ENCODE measurements around the gene DLL4.
A peak's percentile ranks its signal among the peaks of the same experiment; 100 is the strongest.

Gene DLL4

DNA sequence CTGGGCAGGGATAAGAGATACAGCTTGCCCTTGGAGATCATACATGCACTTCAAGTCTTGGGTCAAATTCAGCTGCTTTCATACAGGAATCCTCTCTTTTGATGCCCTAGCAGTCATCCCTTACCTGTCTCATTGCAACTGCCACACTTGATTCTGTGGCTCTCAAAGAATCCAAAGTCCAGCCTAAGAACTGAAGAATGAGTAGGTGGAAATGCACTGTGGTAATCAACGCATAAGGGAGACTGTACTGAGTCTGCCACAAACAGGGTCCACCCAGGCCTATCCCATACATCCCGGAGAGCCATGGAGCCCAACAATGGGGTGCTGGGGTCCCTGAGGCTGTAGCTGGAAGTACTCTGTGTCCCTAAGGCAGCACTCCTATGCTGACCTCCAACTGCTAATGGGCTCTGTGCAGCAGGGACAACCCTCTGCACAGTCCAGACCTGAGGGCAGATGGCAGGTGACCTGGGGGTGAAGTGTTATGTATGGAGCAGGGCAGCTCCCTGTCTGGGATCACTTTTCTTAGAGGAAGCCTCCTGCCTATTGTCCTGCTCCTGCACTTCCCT lies 36.6 kb upstream of the DLL4 start:
- DNase-seq (ENCODE audit: extremely low read depth, low read depth) = no peak
- TF ChIP-seq, protein P1, sequence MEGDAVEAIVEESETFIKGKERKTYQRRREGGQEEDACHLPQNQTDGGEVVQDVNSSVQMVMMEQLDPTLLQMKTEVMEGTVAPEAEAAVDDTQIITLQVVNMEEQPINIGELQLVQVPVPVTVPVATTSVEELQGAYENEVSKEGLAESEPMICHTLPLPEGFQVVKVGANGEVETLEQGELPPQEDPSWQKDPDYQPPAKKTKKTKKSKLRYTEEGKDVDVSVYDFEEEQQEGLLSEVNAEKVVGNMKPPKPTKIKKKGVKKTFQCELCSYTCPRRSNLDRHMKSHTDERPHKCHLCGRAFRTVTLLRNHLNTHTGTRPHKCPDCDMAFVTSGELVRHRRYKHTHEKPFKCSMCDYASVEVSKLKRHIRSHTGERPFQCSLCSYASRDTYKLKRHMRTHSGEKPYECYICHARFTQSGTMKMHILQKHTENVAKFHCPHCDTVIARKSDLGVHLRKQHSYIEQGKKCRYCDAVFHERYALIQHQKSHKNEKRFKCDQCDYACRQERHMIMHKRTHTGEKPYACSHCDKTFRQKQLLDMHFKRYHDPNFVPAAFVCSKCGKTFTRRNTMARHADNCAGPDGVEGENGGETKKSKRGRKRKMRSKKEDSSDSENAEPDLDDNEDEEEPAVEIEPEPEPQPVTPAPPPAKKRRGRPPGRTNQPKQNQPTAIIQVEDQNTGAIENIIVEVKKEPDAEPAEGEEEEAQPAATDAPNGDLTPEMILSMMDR (IDR thresholded peaks at IDR 0.05; ENCODE audit: low read depth, low read length) = no peak

DNA sequence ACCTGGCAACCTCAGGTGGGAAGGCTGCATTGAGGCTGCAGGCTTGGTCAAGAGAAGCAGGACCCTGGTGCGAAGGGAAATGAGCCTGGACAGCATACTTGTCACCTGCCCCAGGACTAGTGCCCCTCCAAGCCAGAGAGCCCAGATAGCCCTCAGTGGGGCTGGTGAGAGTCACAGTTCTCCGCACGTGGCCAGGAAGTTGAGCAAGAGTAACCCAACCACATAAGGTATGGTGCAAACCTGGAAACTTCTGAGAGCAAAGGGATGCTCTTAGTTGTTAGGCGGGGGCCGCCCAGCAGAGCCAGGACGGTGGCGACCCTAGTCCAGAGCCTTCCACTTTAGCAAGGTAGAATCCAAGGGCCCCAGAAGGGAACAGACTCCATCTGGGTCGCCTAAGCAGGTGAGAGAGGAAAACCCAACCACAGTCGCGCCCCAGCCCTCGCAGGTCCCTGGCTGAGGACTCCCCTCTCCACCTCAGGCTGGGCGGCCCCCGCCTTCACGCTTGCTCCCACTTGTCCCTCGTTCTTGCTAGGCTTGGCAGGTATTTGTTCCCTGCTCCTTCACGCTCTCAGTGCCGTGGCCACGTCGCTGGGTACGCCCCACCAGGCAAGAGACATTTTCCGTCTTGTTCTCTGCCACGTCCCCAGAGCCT lies 36.0 kb upstream of the DLL4 start:
- TF ChIP-seq, protein P1 (IDR thresholded peaks at IDR 0.05; ENCODE audit: low read depth, low read length) = no peak
- no peak for DNase-seq (ENCODE audit: extremely low read depth, low read depth)

DNA sequence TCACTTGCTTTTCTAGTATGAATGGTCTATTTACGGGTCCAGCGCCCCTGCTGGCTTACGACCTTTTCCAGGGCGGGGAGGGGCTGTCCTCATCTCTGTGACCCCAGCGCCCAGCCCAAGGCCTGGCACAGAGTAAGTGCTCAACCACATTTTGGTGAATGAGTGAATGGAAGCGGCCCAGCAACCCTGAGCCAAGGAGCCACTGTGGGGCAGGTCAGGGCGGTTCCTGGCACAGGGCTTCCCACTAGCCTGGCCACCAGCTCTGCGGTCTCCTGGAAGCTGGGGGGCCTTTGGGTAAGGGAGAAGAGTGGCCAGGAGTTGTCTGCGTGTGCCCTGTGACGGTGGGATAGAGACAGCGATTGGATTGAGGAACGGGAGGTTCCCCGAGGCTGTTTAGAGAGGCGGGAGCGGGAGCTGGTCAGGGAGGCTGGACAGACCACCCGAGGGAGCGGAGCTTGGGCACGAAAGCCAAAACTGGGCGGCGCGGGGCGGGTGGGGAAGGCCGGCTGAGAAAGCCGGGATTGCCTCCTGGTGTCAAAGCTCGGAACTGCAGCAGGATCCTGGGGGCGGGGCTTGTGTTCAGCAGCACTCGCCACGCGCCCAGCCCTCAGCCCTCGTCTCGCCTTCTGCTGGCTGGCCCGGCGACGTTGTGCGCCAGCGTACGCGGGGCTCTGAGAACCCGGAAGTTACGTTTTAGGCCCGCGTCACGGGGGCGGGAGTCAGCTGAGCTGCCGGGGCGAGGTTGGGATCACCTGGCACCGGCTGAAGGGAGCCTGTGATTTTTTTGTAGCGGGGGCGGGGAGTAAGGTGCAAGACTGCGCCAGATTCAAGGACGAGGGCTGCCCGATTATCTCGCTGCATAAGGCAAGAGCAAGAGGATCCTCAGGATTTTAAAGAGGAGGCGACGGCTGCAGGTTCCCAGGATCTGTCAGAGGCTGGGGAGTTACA lies 35.1 kb upstream of the DLL4 start, which contains the start of gene VPS18:
TSS of gene VPS18 (plus strand) at position 718 of the 948 bp plus-strand sequence. CDS start 319 bp downstream, outside the sequence.
- TF ChIP-seq, protein P1 (IDR thresholded peaks at IDR 0.05; ENCODE audit: low read depth, low read length) = peak; percentile 78
- DNase-seq (ENCODE audit: extremely low read depth, low read depth) = peak; percentile 94

DNA sequence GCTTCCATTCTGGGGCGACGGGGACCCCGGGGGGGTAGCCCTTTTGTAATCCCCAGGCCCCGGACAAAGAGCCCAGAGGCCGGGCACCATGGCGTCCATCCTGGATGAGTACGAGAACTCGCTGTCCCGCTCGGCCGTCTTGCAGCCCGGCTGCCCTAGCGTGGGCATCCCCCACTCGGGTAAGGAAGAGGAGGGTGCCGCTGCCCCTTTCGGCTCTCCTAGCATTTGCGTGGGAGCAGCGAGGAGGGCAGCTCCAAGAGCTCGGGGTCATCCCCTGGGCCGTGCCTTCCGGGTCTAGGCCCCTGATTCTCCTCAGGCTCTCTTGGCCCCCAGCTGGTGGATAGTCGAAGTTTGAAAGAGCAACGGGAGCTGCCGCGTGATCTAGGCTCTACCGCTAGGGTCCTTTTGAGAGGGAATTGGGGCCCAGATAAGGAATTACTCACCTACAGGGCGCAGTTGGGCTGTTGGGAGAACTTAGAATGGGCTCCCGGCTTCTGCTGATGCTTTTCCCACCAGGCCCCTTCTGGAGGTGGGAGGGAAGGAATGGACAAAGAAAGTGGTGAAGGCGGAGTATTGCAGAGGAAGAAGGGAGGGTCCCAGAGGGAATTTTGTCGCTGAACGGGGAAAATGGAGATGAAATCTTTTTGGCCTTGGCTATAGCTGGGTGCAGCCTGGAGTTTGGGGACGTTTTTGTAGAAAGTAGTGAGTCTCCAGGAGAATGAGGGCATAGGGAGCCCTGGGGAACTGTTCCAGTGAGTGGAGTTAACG lies 34.3 kb upstream of the DLL4 start:
- TF ChIP-seq, protein P1 (IDR thresholded peaks at IDR 0.05; ENCODE audit: low read depth, low read length) = peak; percentile 45
- DNase-seq (ENCODE audit: extremely low read depth, low read depth) = no peak

DNA sequence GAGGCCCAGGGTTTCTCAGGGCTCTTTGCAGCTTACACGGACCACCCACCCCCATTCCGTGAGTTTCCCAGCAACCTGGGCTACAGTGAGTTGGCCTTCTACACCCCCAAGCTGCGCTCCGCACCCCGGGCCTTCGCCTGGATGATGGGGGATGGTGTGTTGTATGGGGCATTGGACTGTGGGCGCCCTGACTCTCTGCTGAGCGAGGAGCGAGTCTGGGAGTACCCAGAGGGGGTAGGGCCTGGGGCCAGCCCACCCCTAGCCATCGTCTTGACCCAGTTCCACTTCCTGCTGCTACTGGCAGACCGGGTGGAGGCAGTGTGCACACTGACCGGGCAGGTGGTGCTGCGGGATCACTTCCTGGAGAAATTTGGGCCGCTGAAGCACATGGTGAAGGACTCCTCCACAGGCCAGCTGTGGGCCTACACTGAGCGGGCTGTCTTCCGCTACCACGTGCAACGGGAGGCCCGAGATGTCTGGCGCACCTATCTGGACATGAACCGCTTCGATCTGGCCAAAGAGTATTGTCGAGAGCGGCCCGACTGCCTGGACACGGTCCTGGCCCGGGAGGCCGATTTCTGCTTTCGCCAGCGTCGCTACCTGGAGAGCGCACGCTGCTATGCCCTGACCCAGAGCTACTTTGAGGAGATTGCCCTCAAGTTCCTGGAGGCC lies 29.5 kb upstream of the DLL4 start:
- TF ChIP-seq, protein P1 (IDR thresholded peaks at IDR 0.05; ENCODE audit: low read depth, low read length) = no peak
- DNase-seq (ENCODE audit: extremely low read depth, low read depth) = no peak

DNA sequence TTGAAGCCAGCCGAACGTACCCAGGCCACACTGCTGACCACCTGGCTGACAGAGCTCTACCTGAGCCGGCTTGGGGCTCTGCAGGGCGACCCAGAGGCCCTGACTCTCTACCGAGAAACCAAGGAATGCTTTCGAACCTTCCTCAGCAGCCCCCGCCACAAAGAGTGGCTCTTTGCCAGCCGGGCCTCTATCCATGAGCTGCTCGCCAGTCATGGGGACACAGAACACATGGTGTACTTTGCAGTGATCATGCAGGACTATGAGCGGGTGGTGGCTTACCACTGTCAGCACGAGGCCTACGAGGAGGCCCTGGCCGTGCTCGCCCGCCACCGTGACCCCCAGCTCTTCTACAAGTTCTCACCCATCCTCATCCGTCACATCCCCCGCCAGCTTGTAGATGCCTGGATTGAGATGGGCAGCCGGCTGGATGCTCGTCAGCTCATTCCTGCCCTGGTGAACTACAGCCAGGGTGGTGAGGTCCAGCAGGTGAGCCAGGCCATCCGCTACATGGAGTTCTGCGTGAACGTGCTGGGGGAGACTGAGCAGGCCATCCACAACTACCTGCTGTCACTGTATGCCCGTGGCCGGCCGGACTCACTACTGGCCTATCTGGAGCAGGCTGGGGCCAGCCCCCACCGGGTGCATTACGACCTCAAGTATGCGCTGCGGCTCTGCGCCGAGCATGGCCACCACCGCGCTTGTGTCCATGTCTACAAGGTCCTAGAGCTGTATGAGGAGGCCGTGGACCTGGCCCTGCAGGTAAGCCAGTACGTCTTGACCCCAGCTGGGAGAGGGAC lies 28.7 kb upstream of the DLL4 start:
- no peak for DNase-seq (ENCODE audit: extremely low read depth, low read depth)
- TF ChIP-seq, protein P1 (IDR thresholded peaks at IDR 0.05; ENCODE audit: low read depth, low read length) = no peak

Data from AG09319 (cell line).